Measurements from ENCODE around the gene GOLGA3.

- TF ChIP-seq POLR2A (IDR thresholded peaks at IDR 0.05; ENCODE audit: low read depth, low read length), result no peak
- no peak for TF ChIP-seq CTCF (IDR thresholded peaks at IDR 0.05 in 2 of 3, conservative IDR thresholded peaks at IDR 0.05 in 1 of 3; ENCODE audit: control insufficient read depth in 2 of 3, extremely low read depth in 1 of 3, insufficient read depth in 1 of 3, low read depth in 3 of 3, low read length in 3 of 3)
- TF ChIP-seq TARDBP (IDR thresholded peaks at IDR 0.05; ENCODE audit: borderline replicate concordance), result no peak
- TF ChIP-seq NRF1 (conservative IDR thresholded peaks at IDR 0.05; ENCODE audit: low read depth, low read length), result no peak
- no peak for TF ChIP-seq HDGF (IDR thresholded peaks at IDR 0.05)
- no peak for TF ChIP-seq EZH2 (IDR thresholded peaks at IDR 0.05; ENCODE audit: borderline replicate concordance, control insufficient read depth, low read depth, low read length)
- TF ChIP-seq HDAC2 (IDR thresholded peaks at IDR 0.05), result no peak
- no peak for TF ChIP-seq POLR2AphosphoS5 (IDR thresholded peaks at IDR 0.05; ENCODE audit: low read length)
- no peak for TF ChIP-seq RBBP5 (conservative IDR thresholded peaks at IDR 0.05)
- TF ChIP-seq BHLHE40 (IDR thresholded peaks at IDR 0.05; ENCODE audit: borderline replicate concordance in 1 of 2, low read depth in 2 of 2, low read length in 1 of 2), result no peak
- TF ChIP-seq, protein P1, sequence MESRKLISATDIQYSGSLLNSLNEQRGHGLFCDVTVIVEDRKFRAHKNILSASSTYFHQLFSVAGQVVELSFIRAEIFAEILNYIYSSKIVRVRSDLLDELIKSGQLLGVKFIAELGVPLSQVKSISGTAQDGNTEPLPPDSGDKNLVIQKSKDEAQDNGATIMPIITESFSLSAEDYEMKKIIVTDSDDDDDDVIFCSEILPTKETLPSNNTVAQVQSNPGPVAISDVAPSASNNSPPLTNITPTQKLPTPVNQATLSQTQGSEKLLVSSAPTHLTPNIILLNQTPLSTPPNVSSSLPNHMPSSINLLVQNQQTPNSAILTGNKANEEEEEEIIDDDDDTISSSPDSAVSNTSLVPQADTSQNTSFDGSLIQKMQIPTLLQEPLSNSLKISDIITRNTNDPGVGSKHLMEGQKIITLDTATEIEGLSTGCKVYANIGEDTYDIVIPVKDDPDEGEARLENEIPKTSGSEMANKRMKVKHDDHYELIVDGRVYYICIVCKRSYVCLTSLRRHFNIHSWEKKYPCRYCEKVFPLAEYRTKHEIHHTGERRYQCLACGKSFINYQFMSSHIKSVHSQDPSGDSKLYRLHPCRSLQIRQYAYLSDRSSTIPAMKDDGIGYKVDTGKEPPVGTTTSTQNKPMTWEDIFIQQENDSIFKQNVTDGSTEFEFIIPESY (IDR thresholded peaks at IDR 0.05), result no peak
- TF ChIP-seq FOS (IDR thresholded peaks at IDR 0.05; ENCODE audit: borderline replicate concordance, extremely low read depth, insufficient read length), result no peak
Observed at GRCh38 chr12:132858718-132859266, 30.1 kb upstream of the GOLGA3 start.

Data from GM12878 (cell line).